Spleen (tissue), 11 donors: Measurements from ENCODE around the gene VPS39. TPM values are rescaled to one million over a fixed set of nuclear protein-coding genes. Genes with fewer than 3 reads are reported as not detected.
A peak's percentile ranks its signal among the peaks of the same experiment; 100 is the strongest.

Experiments
- DNase-seq: peaks from one replicate; pipeline ENCODE4 v3.0.0-alpha.2; 2020
- H3K27ac ChIP-seq, 8 donors: fragments of 200-600 bp; sonication (generic) in 7 of 8; 1 replicate in 4 of 8; 2 replicates in 4 of 8; pipeline versions ENCODE4 v1.5.0 to v1.8.0; 2016 to 2021; ENCODE audit warnings: inconsistent platforms in 4 of 8, mild to moderate bottlenecking in 4 of 8, moderate library complexity in 1 of 8
- H3K27me3 ChIP-seq, 7 donors: fragments of 200-600 bp; sonication (generic) in 6 of 7; replicated peaks in 1 of 7; 1 replicate in 4 of 7; 2 replicates in 3 of 7; pipeline versions ENCODE4 v1.5.0 to v1.8.0; 2016 to 2021; ENCODE audit warnings: inconsistent platforms in 3 of 7, mild to moderate bottlenecking in 1 of 7
- H3K36me3 ChIP-seq, 6 donors: fragments of 200-600 bp; sonication (generic) in 5 of 6; 1 replicate in 4 of 6; 2 replicates in 2 of 6; pipeline versions ENCODE4 v1.5.0 to v1.8.0; 2016 to 2021; ENCODE audit warnings: inconsistent platforms in 2 of 6
- H3K4me1 ChIP-seq, 6 donors: fragments of 200-600 bp; sonication (generic) in 5 of 6; 1 replicate in 3 of 6; 2 replicates in 3 of 6; pipeline versions ENCODE4 v1.5.0 to v1.8.0; 2016 to 2021; ENCODE audit warnings: inconsistent platforms in 3 of 6
- H3K4me3 ChIP-seq, 8 donors: fragments of 200-600 bp; sonication (generic) in 7 of 8; 1 replicate in 4 of 8; 2 replicates in 4 of 8; pipeline versions ENCODE4 v1.5.0 to v1.8.0; 2016 to 2021; ENCODE audit warnings: inconsistent platforms in 4 of 8, mild to moderate bottlenecking in 4 of 8, moderate library complexity in 2 of 8
- H3K9me3 ChIP-seq, 8 donors: fragments of 200-600 bp; sonication (generic) in 7 of 8; 1 replicate in 4 of 8; 2 replicates in 4 of 8; pipeline versions ENCODE4 v1.5.0 to v1.8.0; 2016 to 2021; ENCODE audit warnings: inconsistent platforms in 4 of 8
- POLR2A ChIP-seq, 3 donors: fragments of 450-650 bp; IDR thresholded peaks; one replicate each; pipeline ENCODE4 v1.5.1; 2017; ENCODE audit warnings: antibody characterized with exemption in 3 of 3, mild to moderate bottlenecking in 1 of 3
- POLR2AphosphoS5 ChIP-seq, 3 donors: sonication (generic); formaldehyde crosslinking; IDR thresholded peaks; one replicate each; pipeline ENCODE4 v1.5.1; 2017; ENCODE audit warnings: antibody characterized with exemption in 3 of 3
- WGBS, 5 donors: extraction: QIAGEN DNeasy Blood & Tissue Kit in 3 of 5; methylation state at CpG; one replicate each; pipeline versions ENCODE4 v1.1.5 to v1.1.7; 2013 to 2018; 5-methylcytosine and 5-hydroxymethylcytosine counted together
- intact Hi-C: fragments of 100-400 bp; cut with DNase I; formaldehyde crosslinking; loops from one replicate; pipeline ENCODE4 v1.15.0; 2023; ENCODE audit warnings: low total_unique reads
- polyA plus RNA-seq, 3 donors: library from polyadenylated mRNA; stranded (reverse); fragments of 200-250 nt; gene quantifications; one replicate each; pipeline ENCODE4 v1.2.1, GENCODE V29; 2013
- total RNA-seq, 7 donors: library from RNA; depleted of rRNA in 3 of 7; stranded (reverse); fragments of >200 nt in 3 of 7; fragmentation: NEBNext Ultra II Directional in 4 of 7; extraction: Animal tissue kit (Norgen Biotek cat#: 25700) in 4 of 7; gene quantifications; one replicate each; pipeline versions ENCODE4 v1.1.0 to v1.2.1, GENCODE V29; 2016 to 2021
- TF ChIP-seq, protein P1 (sequence below), 11 experiments: fragments of 200-600 bp in 7 of 11; fragments of 450-650 bp in 4 of 11; sonication (generic) in 4 of 11; IDR thresholded peaks in 8 of 11; conservative IDR thresholded peaks in 3 of 11; 1 replicate in 7 of 11; 2 replicates in 4 of 11; pipeline versions ENCODE4 v1.4.0 to v1.8.0; 2016 to 2021; ENCODE audit warnings: antibody characterized with exemption in 11 of 11, inconsistent platforms in 4 of 11, mild to moderate bottlenecking in 1 of 11
- donor health status: healthy with polysubstance abuse.
- donor health status: DM: no; HTN: no; CAD: no; lungs with moderate emphysema.
- donor health status: DM: no; HTN: no; CAD: no.
- donor health status: Bipolar disorder and iron deficiency.
- donor health status: healthy.
- donor health status: DM: no; HTN: no; CAD: no.
- donor health status: DM: yes; HTN: yes; CAD: no.

The VPS39 gene
- total and polyA plus RNA-seq, 10 donors, result 25.9 to 220 (median 94.2) TPM

DNA sequence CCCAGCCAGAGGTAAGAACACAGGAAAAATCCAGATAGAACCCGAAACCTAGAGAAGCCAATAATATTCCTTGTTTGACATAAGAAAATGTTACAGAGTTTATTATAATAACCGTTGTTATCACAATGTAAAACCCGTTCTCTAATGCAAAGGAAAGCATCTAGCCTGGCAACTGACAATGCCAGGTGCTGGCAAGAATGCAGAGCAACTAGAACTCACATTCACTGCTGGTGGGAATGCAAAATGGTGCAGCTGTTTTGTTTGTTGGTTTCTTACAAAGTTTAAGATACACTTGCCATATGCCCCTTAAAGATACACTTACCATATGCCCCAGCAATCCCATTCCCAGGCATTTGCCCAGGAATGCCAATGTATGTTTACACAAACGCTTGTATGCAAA lies 23.4 kb downstream of the VPS39 start:
- intact Hi-C loops, result no loop called here
- H3K27me3 ChIP-seq, result no peaks in the 10 kb centered on the region
- H3K36me3 ChIP-seq, result peaks cover 0 to 100% (median 90%) of the 10 kb centered on the region in 6 donors
- no peak for DNase-seq
- peaks cover 0 to 13% (median 0%) of the 10 kb centered on the region in 6 donors for H3K4me1 ChIP-seq
- no peaks in the 10 kb centered on the region for H3K9me3 ChIP-seq
- 94 to 98% (median 96%) methylated on average over 4 of the region's 4 CpGs for WGBS, 5 donors
- H3K4me3 ChIP-seq, result no peak overlapping the region
- TF ChIP-seq POLR2A (IDR thresholded peaks at IDR 0.05), result no peak
- peak overlapping the region in 2 of 8 donors; percentile 28 to 32 for H3K27ac ChIP-seq

DNA sequence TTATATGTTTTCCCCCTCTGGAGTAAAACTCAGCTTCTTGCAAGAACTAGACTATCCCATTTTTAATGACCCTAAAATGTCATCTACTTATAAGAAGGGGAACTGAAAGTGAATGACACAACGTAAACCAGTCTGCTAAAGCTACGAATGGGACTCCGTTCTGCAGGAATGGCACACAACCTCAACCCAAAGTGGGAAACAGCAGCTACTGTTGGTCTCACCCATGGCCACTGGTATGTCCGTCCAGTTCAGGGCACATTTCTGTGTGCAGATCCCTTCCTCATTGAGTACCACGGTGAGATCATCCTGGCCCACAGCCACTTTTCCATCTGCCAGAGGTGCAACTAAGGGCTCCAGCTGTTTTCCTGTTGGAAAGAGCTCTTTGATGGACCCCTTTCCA lies 23.8 kb downstream of the VPS39 start:
- TF ChIP-seq POLR2AphosphoS5 (IDR thresholded peaks at IDR 0.05), result no peak
- TF ChIP-seq, protein P1, sequence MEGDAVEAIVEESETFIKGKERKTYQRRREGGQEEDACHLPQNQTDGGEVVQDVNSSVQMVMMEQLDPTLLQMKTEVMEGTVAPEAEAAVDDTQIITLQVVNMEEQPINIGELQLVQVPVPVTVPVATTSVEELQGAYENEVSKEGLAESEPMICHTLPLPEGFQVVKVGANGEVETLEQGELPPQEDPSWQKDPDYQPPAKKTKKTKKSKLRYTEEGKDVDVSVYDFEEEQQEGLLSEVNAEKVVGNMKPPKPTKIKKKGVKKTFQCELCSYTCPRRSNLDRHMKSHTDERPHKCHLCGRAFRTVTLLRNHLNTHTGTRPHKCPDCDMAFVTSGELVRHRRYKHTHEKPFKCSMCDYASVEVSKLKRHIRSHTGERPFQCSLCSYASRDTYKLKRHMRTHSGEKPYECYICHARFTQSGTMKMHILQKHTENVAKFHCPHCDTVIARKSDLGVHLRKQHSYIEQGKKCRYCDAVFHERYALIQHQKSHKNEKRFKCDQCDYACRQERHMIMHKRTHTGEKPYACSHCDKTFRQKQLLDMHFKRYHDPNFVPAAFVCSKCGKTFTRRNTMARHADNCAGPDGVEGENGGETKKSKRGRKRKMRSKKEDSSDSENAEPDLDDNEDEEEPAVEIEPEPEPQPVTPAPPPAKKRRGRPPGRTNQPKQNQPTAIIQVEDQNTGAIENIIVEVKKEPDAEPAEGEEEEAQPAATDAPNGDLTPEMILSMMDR (IDR thresholded peaks at IDR 0.05 in 8 of 11, conservative IDR thresholded peaks at IDR 0.05 in 3 of 11), result no peak
- TF ChIP-seq POLR2A (IDR thresholded peaks at IDR 0.05), result no peak
- 64 to 72% (median 68%) methylated on average over 5 of the region's 5 CpGs for WGBS, 5 donors
- intact Hi-C loops, result no loop called here

DNA sequence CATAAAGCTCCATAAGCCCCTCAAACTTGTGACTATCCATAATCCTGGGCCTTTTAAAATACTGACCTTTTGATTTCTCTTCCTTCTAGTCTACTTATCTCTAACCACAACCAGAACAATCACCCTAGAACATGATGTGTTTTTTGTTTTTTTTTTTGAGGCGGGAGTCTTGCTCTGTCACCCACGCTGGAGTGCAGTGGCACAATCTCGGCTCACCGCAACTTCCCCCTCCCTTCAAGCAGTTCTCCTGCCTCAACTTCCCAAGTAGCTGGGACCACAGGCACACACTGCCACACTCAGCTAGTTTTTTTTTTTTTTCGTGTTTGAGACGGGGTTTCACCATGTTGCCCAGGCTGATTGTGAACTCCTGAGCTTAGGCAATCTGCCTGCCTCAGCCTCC lies 25.1 kb downstream of the VPS39 start:
- TF ChIP-seq POLR2A (IDR thresholded peaks at IDR 0.05) (no peak), POLR2AphosphoS5 (IDR thresholded peaks at IDR 0.05) (peak in 1 of 3 donors; percentile 17)
- TF ChIP-seq, protein P1 (IDR thresholded peaks at IDR 0.05 in 8 of 11, conservative IDR thresholded peaks at IDR 0.05 in 3 of 11), result no peak
- peaks cover 0 to 100% (median 92%) of the 10 kb centered on the region in 6 donors for H3K36me3 ChIP-seq
- no peaks in the 10 kb centered on the region for H3K27me3 ChIP-seq
- intact Hi-C loops, result no loop called here
- H3K27ac ChIP-seq, result peak overlapping the region in 3 of 8 donors; percentile 29 to 48 (median 42)
- 73 to 86% (median 81%) methylated on average over 6 of the region's 6 CpGs for WGBS, 5 donors
- H3K4me3 ChIP-seq, result no peak overlapping the region
- no peaks in the 10 kb centered on the region for H3K9me3 ChIP-seq
- H3K4me1 ChIP-seq, result peaks cover 0 to 13% (median 0%) of the 10 kb centered on the region in 6 donors
- DNase-seq, result no peak

More for the DNA sequence above, 23.8 kb downstream of the VPS39 start:
- H3K4me1 ChIP-seq, result peaks cover 0 to 13% (median 0%) of the 10 kb centered on the region in 6 donors
- H3K9me3 ChIP-seq, result no peaks in the 10 kb centered on the region
- H3K27ac ChIP-seq, result peak overlapping the region in 2 of 8 donors; percentile 28 to 32
- peaks cover 0 to 100% (median 93%) of the 10 kb centered on the region in 6 donors for H3K36me3 ChIP-seq
- H3K4me3 ChIP-seq, result no peak overlapping the region
- DNase-seq, result no peak
- H3K27me3 ChIP-seq, result no peaks in the 10 kb centered on the region

DNA sequence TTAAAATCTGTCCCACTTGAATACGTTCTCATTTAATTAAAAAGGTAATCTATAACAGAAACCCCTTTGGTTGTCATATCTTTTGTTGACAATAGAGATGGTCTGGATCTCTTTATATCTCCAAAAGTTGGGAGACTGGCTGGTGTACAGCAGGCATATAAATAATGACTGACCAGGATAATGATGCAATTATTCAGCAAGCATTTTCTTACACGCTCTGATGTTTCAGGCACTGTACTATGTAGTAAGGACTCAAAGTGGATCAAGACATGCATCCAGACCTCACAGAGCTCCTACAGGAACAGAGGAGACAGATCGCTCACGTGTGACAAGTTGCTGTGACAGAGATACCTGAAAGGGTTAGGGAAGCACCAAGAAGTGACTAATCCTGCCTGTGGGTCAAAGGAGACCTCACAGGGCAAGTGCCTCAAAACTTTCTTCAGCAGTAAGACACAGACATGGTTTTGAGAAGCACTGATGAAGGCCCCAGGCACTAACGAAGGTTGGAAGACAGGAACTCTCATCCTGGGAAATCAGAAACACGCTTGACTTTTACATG lies 25.7 kb downstream of the VPS39 start:
- no peak overlapping the region for H3K4me3 ChIP-seq
- 90 to 92% (median 90%) methylated on average over 6 of the region's 6 CpGs for WGBS, 5 donors
- DNase-seq, result no peak
- intact Hi-C loops, result no loop called here
- no peak for TF ChIP-seq POLR2A (IDR thresholded peaks at IDR 0.05)
- TF ChIP-seq, protein P1 (IDR thresholded peaks at IDR 0.05 in 8 of 11, conservative IDR thresholded peaks at IDR 0.05 in 3 of 11), result no peak
- no peak for TF ChIP-seq POLR2AphosphoS5 (IDR thresholded peaks at IDR 0.05)
- no peaks in the 10 kb centered on the region for H3K27me3 ChIP-seq
- H3K9me3 ChIP-seq, result no peaks in the 10 kb centered on the region
- H3K4me1 ChIP-seq, result peaks cover 0 to 13% (median 0%) of the 10 kb centered on the region in 6 donors
- peak overlapping the region in 3 of 8 donors; percentile 29 to 48 (median 42) for H3K27ac ChIP-seq
- peaks cover 0 to 100% (median 92%) of the 10 kb centered on the region in 6 donors for H3K36me3 ChIP-seq
